ENCODE results near the gene COL4A3.

The COL4A3 gene

GRCh38 chr2:227287771-227288170 is 123.3 kb downstream of the COL4A3 start:
- no peak for DNase-seq (ENCODE audit: low read depth in 2 of 2)

- no peak for DNase-seq (ENCODE audit: low read depth in 2 of 2)
Observed at GRCh38 chr2:227292314-227292713, 127.9 kb downstream of the COL4A3 start.

GRCh38 chr2:227293531-227293930 is 129.1 kb downstream of the COL4A3 start:
- no peak for DNase-seq (ENCODE audit: low read depth in 2 of 2)

- no peak for DNase-seq (ENCODE audit: low read depth in 2 of 2)
Observed at GRCh38 chr2:227295806-227296205, 131.4 kb downstream of the COL4A3 start.

- no peak for DNase-seq (ENCODE audit: low read depth in 2 of 2)
Observed at GRCh38 chr2:227296671-227297405, 132.4 kb downstream of the COL4A3 start.

GRCh38 chr2:227301523-227301922 is 137.1 kb downstream of the COL4A3 start:
- no peak for DNase-seq (ENCODE audit: low read depth in 2 of 2)

GRCh38 chr2:227308784-227309183 is 144.4 kb downstream of the COL4A3 start:
- no peak for DNase-seq (ENCODE audit: low read depth in 2 of 2)

- DNase-seq (ENCODE audit: low read depth in 2 of 2) = no peak
Observed at GRCh38 chr2:227310756-227311110, 146.3 kb downstream of the COL4A3 start.

GRCh38 chr2:227311861-227312506 is 147.6 kb downstream of the COL4A3 start:
- no peak for DNase-seq (ENCODE audit: low read depth in 2 of 2)

- DNase-seq (ENCODE audit: low read depth in 2 of 2) = no peak
Observed at GRCh38 chr2:227312579-227312978, 148.2 kb downstream of the COL4A3 start.

- DNase-seq (ENCODE audit: low read depth in 2 of 2) = no peak
Observed at GRCh38 chr2:227313310-227313709, 148.9 kb downstream of the COL4A3 start.

- no peak for DNase-seq (ENCODE audit: low read depth in 2 of 2)
Observed at GRCh38 chr2:227317834-227318233, 153.4 kb downstream of the COL4A3 start.

GRCh38 chr2:227320305-227321094 is 156.1 kb downstream of the COL4A3 start:
- no peak for DNase-seq (ENCODE audit: low read depth in 2 of 2)

- no peak for DNase-seq (ENCODE audit: low read depth in 2 of 2)
Observed at GRCh38 chr2:227322530-227323205, 158.2 kb downstream of the COL4A3 start.

- DNase-seq (ENCODE audit: low read depth in 2 of 2) = no peak
Observed at GRCh38 chr2:227323818-227324217, 159.4 kb downstream of the COL4A3 start.

- DNase-seq (ENCODE audit: low read depth in 2 of 2) = no peak
Observed at GRCh38 chr2:227324642-227324994, 160.2 kb downstream of the COL4A3 start.

GRCh38 chr2:227324995-227325838 is 160.8 kb downstream of the COL4A3 start, which contains the start of gene MFF:
Gene MFF, plus strand, starts transcription at chr2:227325251. Its CDS starts 5,415 bp downstream, at chr2:227330666.
- peak; percentile 80 to 81 for DNase-seq (ENCODE audit: low read depth in 2 of 2)

- no peak for DNase-seq (ENCODE audit: low read depth in 2 of 2)
Observed at GRCh38 chr2:227325839-227326195, 161.4 kb downstream of the COL4A3 start.

- DNase-seq (ENCODE audit: low read depth in 2 of 2) = no peak
Observed at GRCh38 chr2:227326783-227327182, 162.4 kb downstream of the COL4A3 start.

GRCh38 chr2:227335713-227336112 is 171.3 kb downstream of the COL4A3 start:
- DNase-seq (ENCODE audit: low read depth in 2 of 2) = no peak

GRCh38 chr2:227337442-227337841 is 173.0 kb downstream of the COL4A3 start:
- DNase-seq (ENCODE audit: low read depth in 2 of 2) = no peak

Data from stimulated activated CD4-positive, alpha-beta T cell treated with anti-CD3 and anti-CD28 coated beads, Interleukin-1b, Interleukin-23, amount 100 ng/mL, for 1 hour (primary cell).